GM19023 (cell line): Measurements from ENCODE around the gene HDAC4.

Source experiments
- ATAC-seq: cut with Tn5 transposase; IDR thresholded peaks from one replicate; pipeline ENCODE4 v1.9.1; 2021; ENCODE audit warnings: mild to moderate bottlenecking, moderate library complexity; ENCODE audit not compliant: unreplicated experiment

Gene HDAC4

GRCh38 chr2:239211396-239212094, 189.3 kb downstream of the HDAC4 start:
- no peak for ATAC-seq

GRCh38 chr2:239209783-239210182, 191.0 kb downstream of the HDAC4 start:
- no peak for ATAC-seq

- no peak for ATAC-seq
Observed at GRCh38 chr2:239208465-239209180, 192.2 kb downstream of the HDAC4 start.

GRCh38 chr2:239206851-239207250, 194.0 kb downstream of the HDAC4 start:
- no peak for ATAC-seq

- no peak for ATAC-seq
Observed at GRCh38 chr2:239206042-239206441, 194.8 kb downstream of the HDAC4 start.

GRCh38 chr2:239204876-239205468, 195.8 kb downstream of the HDAC4 start:
- ATAC-seq, result no peak

- ATAC-seq, result no peak
Observed at GRCh38 chr2:239204136-239204875, 196.5 kb downstream of the HDAC4 start.

GRCh38 chr2:239203443-239204135, 197.2 kb downstream of the HDAC4 start:
- ATAC-seq, result no peak

- ATAC-seq, result no peak
Observed at GRCh38 chr2:239202836-239203235, 198.0 kb downstream of the HDAC4 start.

GRCh38 chr2:239202343-239202742, 198.5 kb downstream of the HDAC4 start:
- ATAC-seq, result no peak

GRCh38 chr2:239201884-239202283, 198.9 kb downstream of the HDAC4 start:
- ATAC-seq, result no peak

GRCh38 chr2:239201531-239201876, 199.3 kb downstream of the HDAC4 start:
- ATAC-seq, result no peak

- no peak for ATAC-seq
Observed at GRCh38 chr2:239200646-239201530, 199.9 kb downstream of the HDAC4 start.

- ATAC-seq, result no peak
Observed at GRCh38 chr2:239199041-239199768, 201.6 kb downstream of the HDAC4 start.

- no peak for ATAC-seq
Observed at GRCh38 chr2:239198221-239198620, 202.6 kb downstream of the HDAC4 start.

- no peak for ATAC-seq
Observed at GRCh38 chr2:239197146-239197545, 203.7 kb downstream of the HDAC4 start.

GRCh38 chr2:239196474-239197021, 204.3 kb downstream of the HDAC4 start:
- ATAC-seq, result no peak

GRCh38 chr2:239195992-239196391, 204.8 kb downstream of the HDAC4 start:
- ATAC-seq, result no peak

GRCh38 chr2:239195318-239195871, 205.4 kb downstream of the HDAC4 start:
- ATAC-seq, result no peak
